ENCODE results near the gene TMEM50A.
"Not testable (repeated sequence)": the region's sequence is repeated elsewhere in the genome, so short reads cannot be mapped to it uniquely, and the experiment has no call there.

- TF ChIP-seq ELF4 (CRISPR knock-in tag; IDR thresholded peaks at IDR 0.05; ENCODE audit: borderline replicate concordance); PRPF4 (IDR thresholded peaks at IDR 0.05; ENCODE audit: low read depth, low read length, poor library complexity, severe bottlenecking); ZNF296 (CRISPR knock-in tag; conservative IDR thresholded peaks at IDR 0.05); GLI4 (CRISPR knock-in tag; IDR thresholded peaks at IDR 0.05; ENCODE audit: borderline replicate concordance); ZNF318 (CRISPR knock-in tag; IDR thresholded peaks at IDR 0.05): not testable (repeated sequence)
These were observed 1.2 kb upstream of the TMEM50A start for GRCh38 chr1:25336922-25337354.
